KOPT-K1 (cell line): ENCODE measurements around the gene NXPH4.

Experiments
- H3K27ac ChIP-seq: fragments of 200-600 bp; sonication (generic); 2 replicates; pipeline ENCODE4 v1.5.1; 2016; ENCODE audit warnings: antibody characterized with exemption, mild to moderate bottlenecking, low read depth, low read length; ENCODE audit not compliant: poor library complexity, severe bottlenecking
- H3K36me3 ChIP-seq: fragments of 200-600 bp; sonication (generic); 2 replicates; pipeline ENCODE4 v1.5.1; 2017; ENCODE audit warnings: antibody characterized with exemption, mild to moderate bottlenecking, low read length, moderate library complexity; ENCODE audit not compliant: insufficient read depth
- H3K9me3 ChIP-seq: fragments of 200-600 bp; sonication (generic); 2 replicates; pipeline ENCODE4 v1.5.1; 2017; ENCODE audit warnings: antibody characterized with exemption, low read length, mild to moderate bottlenecking; ENCODE audit not compliant: insufficient read depth, poor library complexity, severe bottlenecking

Gene NXPH4

DNA sequence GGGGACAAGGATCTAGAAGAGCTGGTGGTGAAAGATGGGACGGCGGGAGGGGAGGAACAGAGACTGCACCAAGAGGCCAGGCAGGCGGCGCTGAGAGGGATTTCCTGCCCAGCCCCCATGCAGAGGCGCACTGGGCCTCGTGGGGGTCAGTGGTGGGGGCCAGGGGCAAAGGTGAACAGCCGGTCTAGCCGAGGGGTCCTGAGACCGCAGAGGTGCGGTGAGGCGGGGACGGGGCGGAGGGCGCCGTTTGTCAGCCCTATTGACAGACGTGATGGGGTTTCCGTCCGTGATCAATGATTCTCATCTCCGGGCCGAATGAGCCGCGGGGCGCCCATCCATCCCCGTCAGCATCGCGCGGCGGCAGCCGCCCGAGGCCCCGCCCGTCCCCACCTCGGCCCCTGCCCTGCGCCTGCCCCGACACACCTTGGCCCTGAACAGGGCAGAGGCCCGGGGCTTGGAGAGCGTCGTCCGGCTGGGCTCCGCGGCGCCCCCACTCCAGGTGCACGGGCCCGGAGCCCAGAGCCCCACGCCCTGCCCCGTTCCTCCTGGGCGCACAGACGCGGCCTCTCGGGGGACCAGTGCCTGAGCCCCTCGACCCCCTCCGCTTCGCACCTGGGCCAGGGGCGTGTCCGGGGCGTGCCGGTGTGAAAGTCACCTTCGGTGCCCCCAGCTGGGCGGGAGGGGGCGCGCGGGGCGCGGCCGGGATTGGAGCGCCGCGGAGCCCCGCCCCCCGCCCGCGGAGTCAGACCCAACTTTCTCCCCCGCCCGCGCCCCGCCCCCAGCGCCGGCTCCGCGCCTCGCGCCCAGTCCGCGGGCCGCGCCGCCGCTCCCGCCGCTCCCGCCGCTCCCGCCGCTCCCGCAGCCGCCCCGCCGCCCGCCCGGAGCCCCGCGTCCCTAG lies at the start of gene NXPH4:
TSS of gene NXPH4 (plus strand) at position 781 of the 898 bp plus-strand sequence. CDS start 176 bp downstream, outside the sequence.
- H3K36me3 ChIP-seq, result no peaks in the 10 kb centered on the region
- no peak within 1 kb of the TSS for H3K27ac ChIP-seq
- H3K9me3 ChIP-seq, result no peaks in the 10 kb centered on the region

DNA sequence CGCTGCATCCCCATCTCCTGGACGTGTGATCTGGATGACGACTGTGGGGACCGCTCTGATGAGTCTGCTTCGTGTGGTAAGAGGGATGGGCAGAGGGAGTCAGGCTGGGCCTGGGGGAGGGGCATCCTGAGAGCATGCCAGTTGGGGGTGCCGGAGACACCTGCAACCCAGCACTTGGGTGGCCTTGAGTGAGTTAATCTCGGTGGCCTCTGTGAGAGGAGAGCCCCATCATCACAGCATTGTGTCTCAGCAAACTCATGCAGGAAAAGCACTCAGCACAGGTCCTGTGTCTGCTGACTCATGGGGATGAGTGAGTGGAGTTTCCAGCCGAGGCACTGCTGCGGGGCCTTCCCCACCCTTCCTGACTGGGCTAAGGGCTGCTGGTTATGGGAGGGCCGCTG lies 49.6 kb upstream of the NXPH4 start:
- no peak overlapping the region for H3K27ac ChIP-seq
- H3K9me3 ChIP-seq, result no peaks in the 10 kb centered on the region
- no peaks in the 10 kb centered on the region for H3K36me3 ChIP-seq

DNA sequence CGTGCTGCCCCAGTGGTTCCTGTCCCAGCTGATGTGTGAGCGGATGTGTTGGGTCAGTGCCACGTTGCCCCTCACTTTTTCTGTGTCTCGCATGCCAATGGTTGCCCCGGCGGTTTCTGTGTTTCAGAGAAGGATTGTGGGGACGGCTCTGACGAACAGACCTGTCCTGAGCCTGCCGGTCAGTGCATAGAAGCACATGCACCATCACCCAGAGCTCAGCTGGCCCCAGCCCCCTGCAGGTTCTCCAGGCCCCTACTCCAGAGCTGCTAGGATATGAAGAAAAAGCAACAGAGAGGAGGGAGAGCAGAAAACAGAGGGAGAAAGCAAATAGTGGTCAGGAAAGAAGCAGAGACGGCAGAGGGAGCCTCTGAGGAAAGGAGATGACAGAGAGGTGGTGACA lies 48.5 kb upstream of the NXPH4 start:
- Histone ChIP-seq H3K36me3 (no peaks in the 10 kb centered on the region), H3K9me3 (no peaks in the 10 kb centered on the region), H3K27ac (no peak overlapping the region)

- Histone ChIP-seq H3K36me3 (no peaks in the 10 kb centered on the region), H3K27ac (no peak overlapping the region), H3K9me3 (no peaks in the 10 kb centered on the region)
Measured at GRCh38 chr12:57169046-57169795, 47.4 kb upstream of the NXPH4 start.

DNA sequence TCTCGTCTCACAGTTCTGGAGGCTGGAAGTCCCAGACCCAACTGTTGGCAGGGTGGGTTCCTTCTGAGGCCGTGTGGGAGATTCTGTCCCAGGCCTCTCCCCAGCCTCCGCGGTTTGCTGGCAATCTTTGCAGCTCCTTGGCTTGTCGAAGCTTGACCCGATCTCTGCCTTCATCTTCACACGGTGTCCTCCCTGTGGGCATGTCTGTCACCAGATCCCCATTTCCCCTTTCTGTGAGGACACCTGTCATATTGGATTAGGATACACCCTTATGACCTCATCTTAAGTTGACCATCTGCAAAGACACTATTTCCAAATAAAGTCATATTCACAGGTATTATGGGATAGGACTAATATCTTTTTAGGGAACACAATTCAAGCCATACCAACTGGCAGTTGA lies 46.6 kb upstream of the NXPH4 start:
- Histone ChIP-seq H3K27ac (no peak overlapping the region), H3K9me3 (no peaks in the 10 kb centered on the region), H3K36me3 (no peaks in the 10 kb centered on the region)

- Histone ChIP-seq H3K36me3 (no peaks in the 10 kb centered on the region), H3K27ac (no peak overlapping the region), H3K9me3 (no peaks in the 10 kb centered on the region)
Measured at GRCh38 chr12:57170408-57170807, 46.2 kb upstream of the NXPH4 start.

GRCh38 chr12:57170927-57171326 lies 45.7 kb upstream of the NXPH4 start:
- H3K9me3 ChIP-seq, result no peaks in the 10 kb centered on the region
- H3K27ac ChIP-seq, result no peak overlapping the region
- H3K36me3 ChIP-seq, result no peaks in the 10 kb centered on the region

- Histone ChIP-seq H3K36me3 (no peaks in the 10 kb centered on the region), H3K27ac (no peak overlapping the region), H3K9me3 (no peaks in the 10 kb centered on the region)
Measured at GRCh38 chr12:57171668-57172067, 44.9 kb upstream of the NXPH4 start.

- H3K9me3 ChIP-seq, result no peaks in the 10 kb centered on the region
- H3K36me3 ChIP-seq, result no peaks in the 10 kb centered on the region
- H3K27ac ChIP-seq, result no peak overlapping the region
Measured at GRCh38 chr12:57173089-57173488, 43.5 kb upstream of the NXPH4 start.

GRCh38 chr12:57173683-57174082 lies 42.9 kb upstream of the NXPH4 start:
- Histone ChIP-seq H3K27ac (no peak overlapping the region), H3K36me3 (no peaks in the 10 kb centered on the region), H3K9me3 (no peaks in the 10 kb centered on the region)

- H3K27ac ChIP-seq, result no peak overlapping the region
- no peaks in the 10 kb centered on the region for H3K36me3 ChIP-seq
- no peaks in the 10 kb centered on the region for H3K9me3 ChIP-seq
Measured at GRCh38 chr12:57175428-57176138, 41.0 kb upstream of the NXPH4 start.

- Histone ChIP-seq H3K9me3 (no peaks in the 10 kb centered on the region), H3K36me3 (no peaks in the 10 kb centered on the region), H3K27ac (no peak overlapping the region)
Measured at GRCh38 chr12:57176139-57176477, 40.5 kb upstream of the NXPH4 start.

GRCh38 chr12:57176846-57177245 lies 39.7 kb upstream of the NXPH4 start:
- Histone ChIP-seq H3K27ac (no peak overlapping the region), H3K9me3 (no peaks in the 10 kb centered on the region), H3K36me3 (no peaks in the 10 kb centered on the region)

- Histone ChIP-seq H3K36me3 (no peaks in the 10 kb centered on the region), H3K27ac (no peak overlapping the region), H3K9me3 (no peaks in the 10 kb centered on the region)
Measured at GRCh38 chr12:57177354-57177753, 39.2 kb upstream of the NXPH4 start.

DNA sequence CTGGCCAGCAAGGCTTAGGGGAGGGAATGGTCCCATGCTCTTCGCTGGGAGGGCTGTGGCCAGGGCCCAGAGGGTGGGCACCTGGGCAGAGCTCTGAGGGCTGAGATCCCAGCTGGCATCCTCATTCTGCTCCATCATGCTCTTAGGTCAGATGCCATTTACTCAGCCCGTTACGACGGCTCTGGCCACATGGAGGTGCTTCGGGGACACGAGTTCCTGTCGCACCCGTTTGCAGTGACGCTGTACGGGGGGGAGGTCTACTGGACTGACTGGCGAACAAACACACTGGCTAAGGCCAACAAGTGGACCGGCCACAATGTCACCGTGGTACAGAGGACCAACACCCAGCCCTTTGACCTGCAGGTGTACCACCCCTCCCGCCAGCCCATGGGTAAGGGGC lies 38.4 kb upstream of the NXPH4 start:
- Histone ChIP-seq H3K36me3 (no peaks in the 10 kb centered on the region), H3K9me3 (no peaks in the 10 kb centered on the region), H3K27ac (no peak overlapping the region)
